Measurements from ENCODE around the gene C13orf46.

DNA sequence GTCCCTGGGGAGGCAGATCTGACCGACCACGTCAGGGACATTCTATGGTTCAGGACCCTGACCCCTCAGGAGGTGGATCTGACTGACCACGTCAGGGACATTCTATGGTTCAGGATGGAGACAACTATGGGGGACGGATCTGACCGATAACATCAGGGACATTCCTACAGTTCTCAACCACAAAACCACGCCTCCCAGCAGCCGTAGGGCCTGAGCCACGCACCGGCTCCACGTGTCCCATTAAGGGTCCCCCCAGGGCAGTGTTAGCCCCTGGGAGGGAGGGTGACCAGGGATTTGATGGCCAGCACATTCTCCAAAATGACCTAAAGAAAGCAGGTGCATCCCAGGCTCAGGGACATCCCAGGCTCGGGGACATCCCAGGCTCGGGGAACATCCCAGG, 49.0 kb upstream of the C13orf46 start:
- TF ChIP-seq, protein P1, sequence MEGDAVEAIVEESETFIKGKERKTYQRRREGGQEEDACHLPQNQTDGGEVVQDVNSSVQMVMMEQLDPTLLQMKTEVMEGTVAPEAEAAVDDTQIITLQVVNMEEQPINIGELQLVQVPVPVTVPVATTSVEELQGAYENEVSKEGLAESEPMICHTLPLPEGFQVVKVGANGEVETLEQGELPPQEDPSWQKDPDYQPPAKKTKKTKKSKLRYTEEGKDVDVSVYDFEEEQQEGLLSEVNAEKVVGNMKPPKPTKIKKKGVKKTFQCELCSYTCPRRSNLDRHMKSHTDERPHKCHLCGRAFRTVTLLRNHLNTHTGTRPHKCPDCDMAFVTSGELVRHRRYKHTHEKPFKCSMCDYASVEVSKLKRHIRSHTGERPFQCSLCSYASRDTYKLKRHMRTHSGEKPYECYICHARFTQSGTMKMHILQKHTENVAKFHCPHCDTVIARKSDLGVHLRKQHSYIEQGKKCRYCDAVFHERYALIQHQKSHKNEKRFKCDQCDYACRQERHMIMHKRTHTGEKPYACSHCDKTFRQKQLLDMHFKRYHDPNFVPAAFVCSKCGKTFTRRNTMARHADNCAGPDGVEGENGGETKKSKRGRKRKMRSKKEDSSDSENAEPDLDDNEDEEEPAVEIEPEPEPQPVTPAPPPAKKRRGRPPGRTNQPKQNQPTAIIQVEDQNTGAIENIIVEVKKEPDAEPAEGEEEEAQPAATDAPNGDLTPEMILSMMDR (IDR thresholded peaks at IDR 0.05 in 8 of 11, conservative IDR thresholded peaks at IDR 0.05 in 3 of 11) = no peak
- peak in 1 of 3 donors; percentile 11 for TF ChIP-seq POLR2AphosphoS5 (IDR thresholded peaks at IDR 0.05)
- TF ChIP-seq POLR2A (IDR thresholded peaks at IDR 0.05) = no peak
